ENCODE data around the gene LRFN2. TPM values are rescaled to one million over a fixed set of nuclear protein-coding genes. Genes with fewer than 3 reads are reported as not detected.

The LRFN2 gene
- total RNA-seq (2014; rRNA removed; shearing (Covaris generic)), result not detected in 2 replicates
- not detected in 2 replicates for polyA plus RNA-seq (2015; cell fraction: cytosol; rRNA removed)
- polyA plus RNA-seq (2015; cell fraction: nucleus; rRNA removed), result not detected in 2 replicates

GRCh38 chr6:40587240-40588069 is at the start of gene LRFN2:
TSS of gene LRFN2 (minus strand) at chr6:40587364.
- in situ Hi-C loops (cut with HindIII; ENCODE audit: low pct_unique_long_range_greater_than_20kb, low sequenced_read_pairs), result no loop called here
- peak; percentile 64 for DNase-seq (ENCODE audit: low read depth, low spot score)

- in situ Hi-C loops (cut with HindIII; ENCODE audit: low pct_unique_long_range_greater_than_20kb, low sequenced_read_pairs), result no loop called here
- DNase-seq (ENCODE audit: low read depth, low spot score), result no peak
These were observed 47.3 kb upstream of the LRFN2 start for GRCh38 chr6:40634429-40634828.

GRCh38 chr6:40631744-40632143 is 44.6 kb upstream of the LRFN2 start:
- in situ Hi-C loops (cut with HindIII; ENCODE audit: low pct_unique_long_range_greater_than_20kb, low sequenced_read_pairs), result no loop called here
- DNase-seq (ENCODE audit: low read depth, low spot score), result no peak

GRCh38 chr6:40630488-40630887 is 43.3 kb upstream of the LRFN2 start:
- no peak for DNase-seq (ENCODE audit: low read depth, low spot score)
- in situ Hi-C loops (cut with HindIII; ENCODE audit: low pct_unique_long_range_greater_than_20kb, low sequenced_read_pairs), result no loop called here

GRCh38 chr6:40630051-40630450 is 42.9 kb upstream of the LRFN2 start:
- no peak for DNase-seq (ENCODE audit: low read depth, low spot score)
- in situ Hi-C loops (cut with HindIII; ENCODE audit: low pct_unique_long_range_greater_than_20kb, low sequenced_read_pairs), result no loop called here

- in situ Hi-C loops (cut with HindIII; ENCODE audit: low pct_unique_long_range_greater_than_20kb, low sequenced_read_pairs), result no loop called here
- no peak for DNase-seq (ENCODE audit: low read depth, low spot score)
These were observed 42.3 kb upstream of the LRFN2 start for GRCh38 chr6:40629463-40629862.

GRCh38 chr6:40627316-40627715 is 40.2 kb upstream of the LRFN2 start:
- DNase-seq (ENCODE audit: low read depth, low spot score), result peak; percentile 9
- in situ Hi-C loops (cut with HindIII; ENCODE audit: low pct_unique_long_range_greater_than_20kb, low sequenced_read_pairs), result no loop called here

GRCh38 chr6:40626886-40627285 is 39.7 kb upstream of the LRFN2 start:
- in situ Hi-C loops (cut with HindIII; ENCODE audit: low pct_unique_long_range_greater_than_20kb, low sequenced_read_pairs), result no loop called here
- DNase-seq (ENCODE audit: low read depth, low spot score), result peak; percentile 7

GRCh38 chr6:40623932-40624331 is 36.8 kb upstream of the LRFN2 start:
- in situ Hi-C loops (cut with HindIII; ENCODE audit: low pct_unique_long_range_greater_than_20kb, low sequenced_read_pairs), result no loop called here
- no peak for DNase-seq (ENCODE audit: low read depth, low spot score)

- in situ Hi-C loops (cut with HindIII; ENCODE audit: low pct_unique_long_range_greater_than_20kb, low sequenced_read_pairs), result no loop called here
These were observed 36.0 kb upstream of the LRFN2 start for GRCh38 chr6:40623178-40623577.

GRCh38 chr6:40620574-40621240 is 33.5 kb upstream of the LRFN2 start:
- in situ Hi-C loops (cut with HindIII; ENCODE audit: low pct_unique_long_range_greater_than_20kb, low sequenced_read_pairs), result no loop called here
- DNase-seq (ENCODE audit: low read depth, low spot score), result no peak

More at GRCh38 chr6:40623178-40623577, 36.0 kb upstream of the LRFN2 start:
- no peak for DNase-seq (ENCODE audit: low read depth, low spot score)

GRCh38 chr6:40614671-40615070 is 27.5 kb upstream of the LRFN2 start:
- in situ Hi-C loops (cut with HindIII; ENCODE audit: low pct_unique_long_range_greater_than_20kb, low sequenced_read_pairs), result no loop called here
- DNase-seq (ENCODE audit: low read depth, low spot score), result no peak

- in situ Hi-C loops (cut with HindIII; ENCODE audit: low pct_unique_long_range_greater_than_20kb, low sequenced_read_pairs), result no loop called here
- DNase-seq (ENCODE audit: low read depth, low spot score), result no peak
These were observed 24.7 kb upstream of the LRFN2 start for GRCh38 chr6:40611912-40612311.

- in situ Hi-C loops (cut with HindIII; ENCODE audit: low pct_unique_long_range_greater_than_20kb, low sequenced_read_pairs), result no loop called here
- DNase-seq (ENCODE audit: low read depth, low spot score), result no peak
These were observed 24.3 kb upstream of the LRFN2 start for GRCh38 chr6:40611434-40611833.

GRCh38 chr6:40610229-40610628 is 23.1 kb upstream of the LRFN2 start:
- in situ Hi-C loops (cut with HindIII; ENCODE audit: low pct_unique_long_range_greater_than_20kb, low sequenced_read_pairs), result no loop called here
- no peak for DNase-seq (ENCODE audit: low read depth, low spot score)

- in situ Hi-C loops (cut with HindIII; ENCODE audit: low pct_unique_long_range_greater_than_20kb, low sequenced_read_pairs), result no loop called here
These were observed 19.8 kb upstream of the LRFN2 start for GRCh38 chr6:40606981-40607380.

GRCh38 chr6:40606526-40606925 is 19.4 kb upstream of the LRFN2 start:
- DNase-seq (ENCODE audit: low read depth, low spot score), result no peak
- in situ Hi-C loops (cut with HindIII; ENCODE audit: low pct_unique_long_range_greater_than_20kb, low sequenced_read_pairs), result no loop called here

More at GRCh38 chr6:40606981-40607380, 19.8 kb upstream of the LRFN2 start:
- DNase-seq (ENCODE audit: low read depth, low spot score), result no peak

GRCh38 chr6:40604082-40604481 is 16.9 kb upstream of the LRFN2 start:
- in situ Hi-C loops (cut with HindIII; ENCODE audit: low pct_unique_long_range_greater_than_20kb, low sequenced_read_pairs), result no loop called here
- no peak for DNase-seq (ENCODE audit: low read depth, low spot score)

GRCh38 chr6:40599555-40599954 is 12.4 kb upstream of the LRFN2 start:
- in situ Hi-C loops (cut with HindIII; ENCODE audit: low pct_unique_long_range_greater_than_20kb, low sequenced_read_pairs), result no loop called here

More at GRCh38 chr6:40599555-40599954, 12.4 kb upstream of the LRFN2 start:
- no peak for DNase-seq (ENCODE audit: low read depth, low spot score)
